IgD-negative memory B cell (primary cell): Measurements from ENCODE around the gene RMND5B. TPM values are rescaled to one million over a fixed set of nuclear protein-coding genes. Genes with fewer than 3 reads are reported as not detected.

Experiments used
- H3K27ac Mint-ChIP-seq, 3 donors: one replicate each; pipeline ENCODE4 v1.8.0; 2020 to 2022; ENCODE audit warnings: mild to moderate bottlenecking in 3 of 3, mixed read lengths in 3 of 3, moderate library complexity in 1 of 3
- H3K27me3 Mint-ChIP-seq: one replicate; pipeline ENCODE4 v1.8.0; 2021; ENCODE audit warnings: mixed read lengths
- H3K36me3 Mint-ChIP-seq: one replicate; pipeline ENCODE4 v1.8.0; 2020; ENCODE audit warnings: mild to moderate bottlenecking, mixed read lengths
- H3K4me1 Mint-ChIP-seq, 3 donors: one replicate each; pipeline ENCODE4 v1.8.0; 2020 to 2022; ENCODE audit warnings: mixed read lengths in 3 of 3, mild to moderate bottlenecking in 1 of 3
- H3K4me3 Mint-ChIP-seq, 4 donors: one replicate each; pipeline ENCODE4 v1.8.0; 2020 to 2022; ENCODE audit warnings: mild to moderate bottlenecking in 4 of 4, mixed read lengths in 4 of 4, moderate library complexity in 3 of 4
- H3K9me3 Mint-ChIP-seq, 3 donors: one replicate each; pipeline ENCODE4 v1.8.0; 2020 to 2021; ENCODE audit warnings: mixed read lengths in 3 of 3, mild to moderate bottlenecking in 1 of 3
- polyA plus RNA-seq: library from polyadenylated mRNA; unstranded; fragments of 300-500 nt; fragmentation: Illumina TruSeq; gene quantifications from one replicate; pipeline ENCODE4 v1.2.3, GENCODE V29; 2021

RMND5B gene
- polyA plus RNA-seq, 1 donor from 2014 or later, result 43.0 TPM

DNA sequence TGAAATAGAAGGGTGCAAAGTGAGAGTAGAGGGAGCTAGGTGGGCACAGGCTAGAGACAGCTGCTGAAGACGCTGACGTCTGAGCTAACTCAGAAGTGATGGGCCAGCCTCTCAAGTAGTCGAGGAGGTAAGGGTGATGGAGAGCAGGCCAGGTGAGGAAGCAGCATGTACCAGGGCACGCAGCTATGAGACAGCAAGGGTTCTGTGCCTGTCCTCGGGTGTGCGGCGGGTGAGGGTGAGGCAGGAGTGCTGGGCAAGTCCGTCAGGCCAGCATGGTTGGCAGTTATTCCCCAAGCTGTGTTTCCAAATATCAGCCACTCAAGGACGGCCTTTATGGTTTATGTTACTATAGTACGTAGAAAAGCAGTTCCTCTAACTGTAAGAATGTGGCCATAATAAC is 6.2 kb downstream of the RMND5B start:
- H3K9me3 Mint-ChIP-seq, result no peaks in the 10 kb centered on the region
- H3K27me3 Mint-ChIP-seq, result no peaks in the 10 kb centered on the region
- peaks cover 4 to 14% (median 13%) of the 10 kb centered on the region in 3 donors for H3K4me1 Mint-ChIP-seq
- no peak overlapping the region for H3K27ac Mint-ChIP-seq
- H3K4me3 Mint-ChIP-seq, result no peak overlapping the region
- H3K36me3 Mint-ChIP-seq, result peaks cover 2% of the 10 kb centered on the region

DNA sequence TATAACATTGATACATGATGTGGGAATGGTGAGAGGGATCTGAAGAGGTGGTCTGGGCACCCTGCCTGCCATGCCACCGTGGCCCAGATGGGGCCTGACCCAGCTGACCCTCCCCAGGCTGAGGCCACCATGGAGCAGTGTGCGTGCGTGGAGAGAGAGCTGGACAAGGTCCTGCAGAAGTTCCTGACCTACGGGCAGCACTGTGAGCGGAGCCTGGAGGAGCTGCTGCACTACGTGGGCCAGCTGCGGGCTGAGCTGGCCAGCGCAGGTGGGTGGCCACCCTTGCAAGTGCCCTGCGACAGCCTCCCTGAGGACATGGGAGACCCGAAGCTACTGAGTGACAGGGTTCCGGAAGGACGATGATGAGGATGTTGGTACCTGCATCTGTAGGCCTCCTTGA is 7.2 kb downstream of the RMND5B start:
- Mint-ChIP-seq H3K4me1 (peaks cover 4 to 13% (median 12%) of the 10 kb centered on the region in 3 donors), H3K27me3 (no peaks in the 10 kb centered on the region), H3K9me3 (no peaks in the 10 kb centered on the region), H3K27ac (peak overlapping the region in 1 of 3 donors; percentile 27), H3K36me3 (peaks cover 2% of the 10 kb centered on the region), H3K4me3 (no peak overlapping the region)

DNA sequence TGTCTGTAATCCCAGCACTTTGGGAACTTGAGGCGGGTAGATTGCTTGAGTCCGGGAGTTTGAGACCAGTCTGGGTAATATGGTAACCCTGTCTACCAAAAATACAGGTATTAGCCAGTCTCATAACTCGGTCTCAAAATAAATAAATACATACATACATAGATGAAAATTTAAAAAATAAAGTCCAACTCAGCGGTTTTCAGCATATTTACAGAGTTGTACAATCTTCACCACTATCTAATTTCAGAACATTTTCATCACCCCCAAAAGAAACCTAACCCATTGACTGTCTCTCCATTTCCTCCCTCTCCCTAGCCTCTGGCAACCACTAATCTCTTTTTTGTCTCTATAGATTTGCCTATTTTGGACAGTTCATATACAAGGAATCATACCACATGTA is 10.7 kb downstream of the RMND5B start:
- Mint-ChIP-seq H3K27me3 (no peaks in the 10 kb centered on the region), H3K36me3 (peaks cover 2% of the 10 kb centered on the region), H3K4me1 (peaks cover 2 to 5% (median 4%) of the 10 kb centered on the region in 3 donors), H3K4me3 (peak overlapping the region in 1 of 4 donors; percentile 3), H3K9me3 (no peaks in the 10 kb centered on the region), H3K27ac (no peak overlapping the region)

DNA sequence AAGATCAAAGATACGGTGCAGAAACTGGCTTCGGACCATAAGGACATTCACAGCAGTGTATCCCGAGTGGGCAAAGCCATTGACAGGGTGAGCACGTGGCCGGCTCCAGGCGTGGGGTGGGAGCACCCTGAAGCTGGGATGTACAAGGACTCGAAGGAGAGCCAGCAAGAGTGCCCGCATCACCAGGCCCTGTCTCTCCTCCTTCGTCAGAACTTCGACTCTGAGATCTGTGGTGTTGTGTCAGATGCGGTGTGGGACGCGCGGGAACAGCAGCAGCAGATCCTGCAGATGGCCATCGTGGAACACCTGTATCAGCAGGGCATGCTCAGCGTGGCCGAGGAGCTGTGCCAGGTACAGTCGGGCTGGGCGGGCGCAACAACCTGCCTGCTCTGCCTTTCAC is 11.8 kb downstream of the RMND5B start:
- no peaks in the 10 kb centered on the region for H3K27me3 Mint-ChIP-seq
- no peak overlapping the region for H3K4me3 Mint-ChIP-seq
- H3K36me3 Mint-ChIP-seq, result peaks cover 2% of the 10 kb centered on the region
- peaks cover 2 to 5% (median 2%) of the 10 kb centered on the region in 3 donors for H3K4me1 Mint-ChIP-seq
- H3K27ac Mint-ChIP-seq, result no peak overlapping the region
- H3K9me3 Mint-ChIP-seq, result no peaks in the 10 kb centered on the region

DNA sequence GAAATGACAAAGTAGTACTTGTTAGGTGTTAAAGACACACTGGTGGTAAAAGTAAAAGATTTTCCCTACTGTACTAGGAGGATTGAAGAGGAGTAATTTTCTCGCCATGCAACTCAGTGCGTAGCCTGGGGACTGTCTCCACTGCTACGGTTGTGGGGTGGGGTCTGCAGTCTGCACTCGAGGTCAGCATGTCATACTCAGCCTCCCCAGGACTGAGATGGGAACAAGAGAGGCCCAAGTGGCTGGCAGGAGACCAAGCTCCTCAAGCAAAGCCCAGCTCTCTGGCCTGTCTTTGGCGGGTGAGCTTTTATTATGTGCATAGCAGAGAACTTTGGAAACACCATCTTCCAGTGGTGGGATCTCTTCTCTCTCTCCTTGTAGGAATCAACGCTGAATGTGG is 12.4 kb downstream of the RMND5B start:
- Mint-ChIP-seq H3K9me3 (no peaks in the 10 kb centered on the region), H3K27me3 (no peaks in the 10 kb centered on the region), H3K27ac (no peak overlapping the region), H3K36me3 (peaks cover 2% of the 10 kb centered on the region), H3K4me1 (peaks cover 2 to 5% (median 2%) of the 10 kb centered on the region in 3 donors), H3K4me3 (no peak overlapping the region)

DNA sequence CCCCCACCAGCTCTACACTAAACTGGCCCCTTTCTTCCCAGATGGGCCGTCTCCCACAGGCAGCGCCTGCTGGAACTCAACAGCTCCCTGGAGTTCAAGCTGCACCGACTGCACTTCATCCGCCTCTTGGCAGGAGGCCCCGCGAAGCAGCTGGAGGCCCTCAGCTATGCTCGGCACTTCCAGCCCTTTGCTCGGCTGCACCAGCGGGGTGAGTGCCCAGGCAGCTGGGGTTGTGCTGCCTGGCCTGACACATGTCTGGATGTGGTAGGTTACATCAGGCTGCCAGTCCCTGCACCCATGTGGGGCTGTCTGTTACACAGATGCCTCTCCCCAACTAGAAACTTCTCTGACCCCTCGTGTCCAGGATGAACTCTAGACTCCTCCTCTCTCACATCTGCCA is 13.1 kb downstream of the RMND5B start:
- Mint-ChIP-seq H3K36me3 (peaks cover 2% of the 10 kb centered on the region), H3K27me3 (no peaks in the 10 kb centered on the region), H3K9me3 (no peaks in the 10 kb centered on the region), H3K4me3 (no peak overlapping the region), H3K27ac (no peak overlapping the region), H3K4me1 (peaks cover 2 to 5% (median 2%) of the 10 kb centered on the region in 3 donors)

DNA sequence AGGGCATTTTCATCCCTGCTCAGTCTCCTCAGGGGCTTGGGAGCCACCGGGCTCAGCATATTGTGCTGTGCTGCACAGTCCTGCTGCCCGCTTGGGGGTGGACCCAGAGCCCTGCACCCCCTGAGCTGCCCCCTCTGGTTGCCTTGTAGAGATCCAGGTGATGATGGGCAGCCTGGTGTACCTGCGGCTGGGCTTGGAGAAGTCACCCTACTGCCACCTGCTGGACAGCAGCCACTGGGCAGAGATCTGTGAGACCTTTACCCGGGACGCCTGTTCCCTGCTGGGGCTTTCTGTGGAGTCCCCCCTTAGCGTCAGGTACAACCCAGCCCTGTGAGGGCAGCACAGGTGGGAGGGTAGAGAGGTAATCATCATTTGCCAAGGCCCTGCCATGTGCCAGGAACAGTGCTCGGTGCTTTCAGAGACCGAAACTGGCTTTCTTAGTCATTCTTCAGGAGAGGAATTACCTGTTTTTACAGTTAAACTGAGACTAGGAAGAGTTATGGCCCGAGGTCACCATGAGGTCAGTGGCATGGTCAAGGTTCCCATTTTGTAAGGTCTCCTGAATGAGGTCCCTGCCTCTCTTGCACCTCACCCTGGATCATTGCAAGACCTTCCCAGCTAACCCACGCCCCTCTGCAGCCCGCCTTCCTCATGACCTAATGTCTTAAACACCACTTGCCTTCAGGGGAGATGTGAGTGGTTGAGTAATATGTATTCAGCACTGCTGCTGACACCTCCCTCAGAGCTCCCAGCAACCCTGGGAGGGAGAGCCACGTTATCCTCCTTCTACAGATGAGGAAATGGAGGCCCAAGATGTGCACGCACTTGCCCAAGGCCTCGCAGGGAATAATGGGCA is 15.4 kb downstream of the RMND5B start:
- Mint-ChIP-seq H3K27me3 (no peaks in the 10 kb centered on the region), H3K9me3 (no peaks in the 10 kb centered on the region), H3K4me3 (peak overlapping the region in 1 of 4 donors; percentile 56), H3K36me3 (no peaks in the 10 kb centered on the region), H3K4me1 (peaks cover 2 to 7% (median 5%) of the 10 kb centered on the region in 3 donors), H3K27ac (peak overlapping the region in 2 of 3 donors; percentile 34 to 77)

DNA sequence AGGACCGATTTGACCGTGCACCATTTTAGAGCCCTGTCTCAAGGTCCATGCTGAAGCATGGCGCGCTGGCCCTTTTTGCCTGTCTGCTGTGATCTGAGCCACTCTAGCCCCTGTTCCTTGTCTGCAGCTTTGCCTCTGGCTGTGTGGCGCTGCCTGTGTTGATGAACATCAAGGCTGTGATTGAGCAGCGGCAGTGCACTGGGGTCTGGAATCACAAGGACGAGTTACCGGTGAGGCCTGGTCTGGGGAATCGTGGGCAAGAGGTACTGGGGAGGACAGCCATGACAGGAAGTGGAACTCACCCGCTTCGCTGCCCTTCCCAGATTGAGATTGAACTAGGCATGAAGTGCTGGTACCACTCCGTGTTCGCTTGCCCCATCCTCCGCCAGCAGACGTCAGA is 16.6 kb downstream of the RMND5B start:
- Mint-ChIP-seq H3K4me3 (peak overlapping the region in 1 of 4 donors; percentile 22), H3K36me3 (no peaks in the 10 kb centered on the region), H3K27ac (peak overlapping the region in 1 of 3 donors; percentile 25), H3K27me3 (no peaks in the 10 kb centered on the region), H3K4me1 (peaks cover 2 to 12% (median 5%) of the 10 kb centered on the region in 3 donors), H3K9me3 (no peaks in the 10 kb centered on the region)

DNA sequence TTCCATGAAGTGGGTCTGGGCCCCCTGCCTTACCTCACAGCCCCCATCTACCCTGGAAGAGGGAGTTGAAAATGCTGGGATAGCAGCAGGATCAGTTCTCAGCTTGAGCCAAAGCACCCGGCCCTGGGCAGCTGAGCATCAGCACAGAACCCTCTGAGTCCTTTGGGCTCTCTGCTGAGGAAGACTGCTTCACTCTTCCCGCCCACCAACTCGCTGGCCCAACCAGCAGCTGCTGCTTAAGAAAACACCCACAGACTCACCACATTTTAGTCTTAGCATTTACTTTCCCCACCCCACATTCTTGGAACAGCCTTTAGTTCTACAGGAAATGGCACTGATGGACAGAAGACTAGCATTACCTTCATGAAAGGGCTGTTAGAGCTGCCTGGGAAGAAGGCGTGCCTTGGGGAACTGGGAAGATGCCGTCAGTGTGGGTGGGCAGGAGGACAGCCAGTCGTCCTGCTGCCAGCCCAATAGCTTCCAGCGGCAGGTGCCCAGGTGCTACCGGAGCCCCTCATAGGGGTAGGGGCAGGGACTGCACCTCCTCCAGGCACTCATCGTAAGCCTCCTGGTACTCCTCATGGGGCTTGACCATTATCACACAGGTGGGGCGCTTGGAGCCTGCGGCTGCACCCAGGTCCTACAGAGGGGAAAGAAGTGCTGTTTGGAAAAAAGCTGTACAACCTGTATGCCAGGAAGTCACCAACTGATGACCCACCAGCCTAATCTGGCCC is 18.6 kb downstream of the RMND5B start:
- H3K36me3 Mint-ChIP-seq, result no peaks in the 10 kb centered on the region
- peaks cover 5 to 17% (median 11%) of the 10 kb centered on the region in 3 donors for H3K4me1 Mint-ChIP-seq
- no peak overlapping the region for H3K27ac Mint-ChIP-seq
- H3K9me3 Mint-ChIP-seq, result no peaks in the 10 kb centered on the region
- peak overlapping the region in 1 of 4 donors; percentile 14 for H3K4me3 Mint-ChIP-seq
- H3K27me3 Mint-ChIP-seq, result no peaks in the 10 kb centered on the region

DNA sequence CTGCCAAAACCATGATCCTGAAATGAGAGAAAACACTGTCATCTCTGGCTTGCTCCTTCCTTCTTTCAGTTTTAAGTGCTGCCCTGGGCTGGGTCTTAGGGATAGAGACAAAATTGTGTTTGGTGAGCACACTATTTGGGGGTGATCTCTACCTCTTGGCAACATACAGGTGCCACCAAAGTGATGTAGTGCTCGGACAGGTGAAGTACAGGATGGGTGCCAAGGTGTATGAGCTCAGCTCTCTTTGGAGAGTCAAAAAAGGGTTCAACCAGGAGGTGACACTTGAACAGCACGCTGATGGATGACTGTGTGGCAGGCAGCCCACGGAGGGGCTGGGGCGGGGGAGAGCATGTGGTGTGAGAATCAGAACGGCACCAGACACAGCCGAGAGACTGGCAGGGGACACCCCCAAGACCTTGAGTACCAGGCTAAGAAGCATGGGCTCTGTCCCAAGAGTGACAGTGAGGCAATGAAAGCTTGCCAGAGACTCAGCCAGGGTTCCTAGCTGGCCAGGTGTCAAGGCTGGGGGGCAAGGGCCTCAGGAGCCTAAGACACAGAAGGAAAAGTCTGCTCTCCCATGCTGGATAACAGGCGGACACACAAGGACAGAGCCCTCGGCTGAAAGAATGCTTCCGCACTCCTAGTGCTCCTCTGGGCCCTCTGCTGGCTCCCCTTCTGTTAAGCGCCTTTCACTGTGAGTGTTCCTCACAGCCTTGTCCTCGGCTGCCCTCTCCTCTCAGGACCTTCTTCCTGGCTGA is 20.3 kb downstream of the RMND5B start:
- H3K4me3 Mint-ChIP-seq, result peak overlapping the region in 3 of 4 donors; percentile 38 to 89 (median 76)
- H3K36me3 Mint-ChIP-seq, result no peaks in the 10 kb centered on the region
- H3K9me3 Mint-ChIP-seq, result no peaks in the 10 kb centered on the region
- peaks cover 5 to 19% (median 6%) of the 10 kb centered on the region in 3 donors for H3K4me1 Mint-ChIP-seq
- H3K27ac Mint-ChIP-seq, result peak overlapping the region in 1 of 3 donors; percentile 78
- H3K27me3 Mint-ChIP-seq, result no peaks in the 10 kb centered on the region

DNA sequence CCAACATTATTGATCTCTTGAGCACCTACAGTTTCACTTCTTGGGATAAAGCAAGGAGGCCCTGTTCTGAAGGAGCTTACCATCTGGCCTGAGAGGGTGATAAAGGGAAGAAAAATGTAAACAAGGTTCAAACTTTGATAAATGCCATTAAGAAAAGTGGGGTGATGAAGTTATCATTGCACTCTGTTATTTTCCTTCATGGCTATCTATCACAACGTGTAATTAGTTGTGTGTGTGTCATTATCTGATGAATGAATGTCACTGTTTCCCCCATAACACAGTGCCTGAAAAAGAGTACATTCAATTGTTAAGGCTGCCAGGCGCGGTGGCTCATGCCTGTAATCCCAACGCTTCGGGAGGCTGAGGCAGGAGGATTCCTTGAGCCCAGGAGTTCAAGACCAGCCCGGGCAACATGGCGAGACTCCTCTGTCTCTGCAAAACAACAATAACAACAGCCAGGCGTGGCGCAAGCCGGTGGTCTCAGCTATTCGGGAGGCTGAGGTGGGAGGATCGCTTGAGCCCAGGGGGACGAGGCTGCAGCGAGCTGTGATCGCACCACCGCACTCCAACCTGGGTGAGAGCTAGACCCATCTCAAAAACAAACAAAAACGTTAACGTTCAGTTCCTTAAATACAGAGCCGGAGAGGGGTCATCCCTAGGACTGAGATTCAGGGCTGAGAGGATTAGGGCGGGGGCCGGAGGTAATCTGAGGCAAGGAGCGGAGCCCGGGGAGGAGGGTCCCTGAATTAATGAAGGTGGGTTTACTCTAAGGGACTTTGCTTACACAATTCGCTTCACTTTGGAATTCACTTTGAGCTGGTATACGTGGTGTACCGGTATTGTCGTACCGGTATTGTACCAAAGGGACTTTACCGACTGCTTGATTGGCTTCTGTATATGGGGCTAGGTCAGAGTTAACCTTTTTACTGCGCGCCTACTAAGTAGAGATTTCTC is 22.0 kb downstream of the RMND5B start:
- Mint-ChIP-seq H3K36me3 (no peaks in the 10 kb centered on the region), H3K4me1 (peaks cover 5 to 19% (median 5%) of the 10 kb centered on the region in 3 donors), H3K27ac (peak overlapping the region; percentile 53 to 98 (median 78)), H3K4me3 (peak overlapping the region; percentile 89 to 99 (median 96)), H3K27me3 (no peaks in the 10 kb centered on the region), H3K9me3 (no peaks in the 10 kb centered on the region)

DNA sequence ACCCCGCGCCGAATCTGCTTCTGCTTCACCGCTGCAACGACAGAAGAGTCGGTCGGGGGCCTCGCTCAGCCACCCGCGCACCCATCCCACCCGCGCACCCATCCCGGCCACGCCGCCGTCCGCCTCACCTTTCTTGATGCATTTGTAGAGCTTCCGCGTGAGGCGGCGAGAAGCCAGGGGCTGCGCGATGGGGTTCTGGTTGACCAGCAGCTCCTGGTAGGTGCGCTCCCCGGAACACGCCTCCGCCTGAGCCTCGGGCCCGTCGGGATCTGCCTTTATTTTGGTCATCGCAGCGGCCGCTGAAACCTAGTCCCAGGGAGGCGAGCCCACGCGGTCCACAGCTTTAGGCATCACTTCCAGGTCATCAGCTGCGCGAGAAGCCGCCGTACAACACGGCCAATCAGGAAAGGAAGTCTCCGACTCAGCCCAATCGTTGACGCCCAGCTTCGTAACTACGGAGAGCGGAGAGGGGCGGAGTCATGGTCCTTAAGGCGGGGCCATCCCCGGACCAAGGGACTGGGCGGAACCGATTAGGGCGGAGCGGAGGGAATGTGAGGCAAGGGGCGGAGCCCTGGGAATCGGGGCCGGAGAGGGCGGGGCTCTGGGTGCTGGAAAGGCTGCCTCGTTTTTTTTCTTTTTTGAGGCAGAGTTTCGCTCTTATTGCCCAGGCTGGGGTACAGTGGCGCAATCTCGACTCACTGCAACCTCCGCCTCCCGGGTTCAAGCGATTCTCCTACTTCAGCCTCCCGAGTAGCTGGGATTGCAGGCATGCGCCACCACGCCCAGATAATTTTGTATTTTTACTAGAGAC is 22.9 kb downstream of the RMND5B start, which contains the start of gene NHP2:
Gene NHP2, minus strand, starts transcription at position 356 of the 811 bp plus-strand sequence. Its CDS starts 68 bp downstream, at position 288.
- Mint-ChIP-seq H3K4me1 (peaks cover 5 to 19% (median 5%) of the 10 kb centered on the region in 3 donors), H3K4me3 (peak within 1 kb of the TSS; percentile 89 to 99 (median 96)), H3K27ac (peak within 1 kb of the TSS; percentile 78 to 98 (median 94)), H3K9me3 (no peaks in the 10 kb centered on the region), H3K36me3 (no peaks in the 10 kb centered on the region), H3K27me3 (no peaks in the 10 kb centered on the region)

DNA sequence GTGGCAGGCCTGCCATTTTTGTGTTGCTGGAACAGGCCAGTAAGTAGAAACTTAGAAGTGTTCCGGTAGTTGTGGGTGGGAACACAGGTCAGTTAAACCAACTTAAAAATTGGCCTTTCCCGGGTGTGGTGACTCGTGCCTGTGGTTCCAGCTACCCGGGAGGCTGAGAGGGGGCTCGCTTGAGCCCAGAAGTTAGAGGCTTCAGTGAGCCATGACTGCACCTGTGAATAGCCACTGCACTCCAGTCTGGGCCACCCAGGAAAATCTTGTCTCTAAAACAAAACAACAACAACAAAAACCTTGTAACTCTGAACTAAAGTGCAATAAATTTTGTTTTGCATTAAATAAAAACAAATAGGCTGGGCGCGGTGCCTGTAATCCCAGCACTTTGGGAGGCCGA is 24.3 kb downstream of the RMND5B start:
- Mint-ChIP-seq H3K4me3 (peak overlapping the region in 2 of 4 donors; percentile 41 to 63), H3K36me3 (no peaks in the 10 kb centered on the region), H3K4me1 (peaks cover 4 to 18% (median 5%) of the 10 kb centered on the region in 3 donors), H3K9me3 (no peaks in the 10 kb centered on the region), H3K27me3 (no peaks in the 10 kb centered on the region), H3K27ac (peak overlapping the region in 1 of 3 donors; percentile 70)
